Measurements from ENCODE around the gene HIPK2.

- TF ChIP-seq EZH2 (IDR thresholded peaks at IDR 0.05) (no peak), POLR2AphosphoS5 (IDR thresholded peaks at IDR 0.05; ENCODE audit: borderline replicate concordance, low read depth, low read length) (no peak)
Observed at GRCh38 chr7:139773371-139773770, 4.4 kb downstream of the HIPK2 start.
